KOPT-K1 (cell line): ENCODE measurements around the gene CORO1C.

Experiments
- H3K27ac ChIP-seq: fragments of 200-600 bp; sonication (generic); 2 replicates; pipeline ENCODE4 v1.5.1; 2016; ENCODE audit warnings: antibody characterized with exemption, mild to moderate bottlenecking, low read depth, low read length; ENCODE audit not compliant: poor library complexity, severe bottlenecking
- H3K36me3 ChIP-seq: fragments of 200-600 bp; sonication (generic); 2 replicates; pipeline ENCODE4 v1.5.1; 2017; ENCODE audit warnings: antibody characterized with exemption, mild to moderate bottlenecking, low read length, moderate library complexity; ENCODE audit not compliant: insufficient read depth
- H3K9me3 ChIP-seq: fragments of 200-600 bp; sonication (generic); 2 replicates; pipeline ENCODE4 v1.5.1; 2017; ENCODE audit warnings: antibody characterized with exemption, low read length, mild to moderate bottlenecking; ENCODE audit not compliant: insufficient read depth, poor library complexity, severe bottlenecking

Gene CORO1C

GRCh38 chr12:108685469-108686260 is 45.7 kb downstream of the CORO1C start:
- Histone ChIP-seq H3K27ac (no peak overlapping the region), H3K9me3 (no peaks in the 10 kb centered on the region), H3K36me3 (no peaks in the 10 kb centered on the region)

- H3K9me3 ChIP-seq, result no peaks in the 10 kb centered on the region
- no peak overlapping the region for H3K27ac ChIP-seq
- H3K36me3 ChIP-seq, result no peaks in the 10 kb centered on the region
Observed at GRCh38 chr12:108683906-108684556, 47.3 kb downstream of the CORO1C start.

- Histone ChIP-seq H3K27ac (no peak overlapping the region), H3K36me3 (peaks cover 5% of the 10 kb centered on the region; the same call in 1 of the 2 replicates), H3K9me3 (no peaks in the 10 kb centered on the region)
Observed at GRCh38 chr12:108681317-108681716, 50.0 kb downstream of the CORO1C start.

GRCh38 chr12:108679106-108679681 is 52.1 kb downstream of the CORO1C start:
- H3K36me3 ChIP-seq, result peaks cover 5% of the 10 kb centered on the region; the same call in 1 of the 2 replicates
- H3K9me3 ChIP-seq, result no peaks in the 10 kb centered on the region
- no peak overlapping the region for H3K27ac ChIP-seq

- no peak overlapping the region for H3K27ac ChIP-seq
- peaks cover 5% of the 10 kb centered on the region; the same call in 1 of the 2 replicates for H3K36me3 ChIP-seq
- no peaks in the 10 kb centered on the region for H3K9me3 ChIP-seq
Observed at GRCh38 chr12:108678104-108678730, 53.1 kb downstream of the CORO1C start.

- Histone ChIP-seq H3K36me3 (peaks cover 5% of the 10 kb centered on the region; the same call in 1 of the 2 replicates), H3K27ac (no peak overlapping the region), H3K9me3 (no peaks in the 10 kb centered on the region)
Observed at GRCh38 chr12:108677381-108677780, 53.9 kb downstream of the CORO1C start.

- Histone ChIP-seq H3K27ac (no peak overlapping the region), H3K9me3 (no peaks in the 10 kb centered on the region), H3K36me3 (peaks cover 5% of the 10 kb centered on the region; the same call in 1 of the 2 replicates)
Observed at GRCh38 chr12:108676707-108677106, 54.6 kb downstream of the CORO1C start.

- Histone ChIP-seq H3K27ac (no peak overlapping the region), H3K9me3 (no peaks in the 10 kb centered on the region), H3K36me3 (peaks cover 5% of the 10 kb centered on the region; the same call in 1 of the 2 replicates)
Observed at GRCh38 chr12:108675792-108676191, 55.5 kb downstream of the CORO1C start.

- Histone ChIP-seq H3K27ac (no peak overlapping the region), H3K9me3 (no peaks in the 10 kb centered on the region), H3K36me3 (no peaks in the 10 kb centered on the region)
Observed at GRCh38 chr12:108672054-108672453, 59.3 kb downstream of the CORO1C start.

- Histone ChIP-seq H3K27ac (no peak overlapping the region), H3K9me3 (no peaks in the 10 kb centered on the region), H3K36me3 (no peaks in the 10 kb centered on the region)
Observed at GRCh38 chr12:108671110-108671509, 60.2 kb downstream of the CORO1C start.

GRCh38 chr12:108670066-108670631 is 61.2 kb downstream of the CORO1C start:
- Histone ChIP-seq H3K36me3 (no peaks in the 10 kb centered on the region), H3K9me3 (no peaks in the 10 kb centered on the region), H3K27ac (no peak overlapping the region)

GRCh38 chr12:108668542-108668941 is 62.8 kb downstream of the CORO1C start:
- Histone ChIP-seq H3K9me3 (no peaks in the 10 kb centered on the region), H3K27ac (no peak overlapping the region), H3K36me3 (no peaks in the 10 kb centered on the region)

- no peaks in the 10 kb centered on the region for H3K9me3 ChIP-seq
- no peaks in the 10 kb centered on the region for H3K36me3 ChIP-seq
- no peak overlapping the region for H3K27ac ChIP-seq
Observed at GRCh38 chr12:108668063-108668462, 63.3 kb downstream of the CORO1C start.

GRCh38 chr12:108667349-108667748 is 64.0 kb downstream of the CORO1C start:
- Histone ChIP-seq H3K36me3 (no peaks in the 10 kb centered on the region), H3K27ac (no peak overlapping the region), H3K9me3 (no peaks in the 10 kb centered on the region)

GRCh38 chr12:108666401-108666881 is 64.9 kb downstream of the CORO1C start:
- H3K36me3 ChIP-seq, result no peaks in the 10 kb centered on the region
- H3K9me3 ChIP-seq, result no peaks in the 10 kb centered on the region
- H3K27ac ChIP-seq, result no peak overlapping the region
